Activated T-helper 1 cell treated with anti-CD3 and anti-CD28 coated beads, Interleukin-2, amount 50 U/mL, for 16 hours (primary cell): ENCODE results near the gene NCOA4.
A peak's percentile ranks its signal among the peaks of the same experiment; 100 is the strongest.
"Not testable (repeated sequence)": the region's sequence is repeated elsewhere in the genome, so short reads cannot be mapped to it uniquely, and the experiment has no call there.

Experiments used
- DNase-seq, 2 donors: peaks; one replicate each; pipeline ENCODE4 v3.0.0-alpha.2; 2020; ENCODE audit warnings: low read depth in 1 of 2, low spot score in 1 of 2

Gene NCOA4

DNA sequence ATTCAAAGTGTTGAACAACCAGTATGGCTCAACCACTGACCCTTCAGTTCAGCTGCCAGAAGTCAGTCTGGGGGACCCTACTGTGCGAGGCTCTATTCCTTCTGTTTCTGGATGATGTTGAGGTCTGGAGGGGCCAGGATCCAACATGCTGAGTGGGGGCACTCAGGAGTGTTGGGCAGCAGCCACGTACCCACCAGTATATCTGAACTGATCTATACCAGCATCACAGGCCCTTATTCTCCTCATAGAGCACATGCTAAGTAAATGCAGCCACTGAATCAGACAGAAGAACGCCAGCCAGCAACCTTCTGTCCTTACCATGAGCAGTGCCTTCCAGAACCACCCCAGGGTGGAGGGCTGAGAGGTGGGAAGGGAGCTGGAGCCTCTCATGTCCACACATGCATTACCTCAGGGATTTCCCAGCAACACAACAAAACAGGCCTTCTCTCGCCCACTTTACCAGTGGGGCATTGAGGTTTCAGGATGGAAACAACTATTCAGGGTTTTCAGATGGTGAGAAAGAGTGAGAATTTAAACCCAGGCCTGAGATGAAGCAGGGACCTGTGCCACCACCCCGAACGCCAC is 22.5 kb upstream of the NCOA4 start:
- DNase-seq, result no peak

- DNase-seq, result no peak
Measured at GRCh38 chr10:46052057-46052790, 21.8 kb upstream of the NCOA4 start.

DNA sequence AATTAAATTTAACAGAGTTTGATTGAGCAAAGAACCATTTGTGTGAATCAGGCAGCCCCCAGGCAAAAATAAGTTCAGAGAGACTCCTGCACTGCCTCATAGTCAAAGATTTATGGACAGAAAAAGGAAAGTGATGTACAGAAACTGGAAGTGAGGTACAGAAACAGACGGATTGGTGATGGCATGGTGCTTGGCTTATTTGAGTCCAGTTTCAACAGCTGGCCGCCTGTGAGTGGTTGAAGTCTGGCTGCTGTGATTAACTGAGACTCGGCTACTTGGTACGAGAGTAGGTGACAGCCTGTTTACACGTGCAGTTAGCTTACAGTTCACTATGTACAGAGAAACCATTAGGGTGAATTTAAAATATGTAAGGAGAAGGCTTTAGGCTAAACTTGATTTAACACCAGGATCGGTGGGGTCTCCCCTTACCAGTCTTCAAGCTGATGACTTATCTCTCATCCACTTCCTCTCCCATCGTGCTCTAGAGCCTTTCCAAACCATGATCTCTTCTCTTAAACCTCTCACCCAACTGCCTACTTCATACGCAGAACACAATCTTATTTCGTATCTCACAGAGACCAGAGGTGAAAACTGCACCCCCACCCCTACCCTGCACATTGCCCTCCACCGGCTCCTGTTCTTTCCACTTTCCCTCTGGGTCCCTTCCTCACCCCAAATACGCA is 20.7 kb upstream of the NCOA4 start:
- no peak for DNase-seq

DNA sequence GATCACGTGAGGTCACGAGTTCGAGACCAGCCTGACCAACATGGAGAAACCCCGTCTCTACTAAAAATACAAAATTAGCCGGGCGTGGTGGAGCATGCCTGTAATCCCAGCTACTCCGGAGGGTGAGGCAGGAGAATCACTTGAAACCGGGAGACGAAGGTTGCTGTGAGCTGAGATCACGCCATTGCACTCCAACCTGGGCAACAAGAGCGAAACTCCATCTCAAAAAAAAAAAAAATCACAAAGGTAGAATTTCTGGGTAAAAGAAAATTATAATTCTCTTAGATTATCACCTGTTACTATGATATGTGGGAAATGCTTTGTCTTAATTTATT is 19.0 kb upstream of the NCOA4 start:
- not testable (repeated sequence) for DNase-seq

DNA sequence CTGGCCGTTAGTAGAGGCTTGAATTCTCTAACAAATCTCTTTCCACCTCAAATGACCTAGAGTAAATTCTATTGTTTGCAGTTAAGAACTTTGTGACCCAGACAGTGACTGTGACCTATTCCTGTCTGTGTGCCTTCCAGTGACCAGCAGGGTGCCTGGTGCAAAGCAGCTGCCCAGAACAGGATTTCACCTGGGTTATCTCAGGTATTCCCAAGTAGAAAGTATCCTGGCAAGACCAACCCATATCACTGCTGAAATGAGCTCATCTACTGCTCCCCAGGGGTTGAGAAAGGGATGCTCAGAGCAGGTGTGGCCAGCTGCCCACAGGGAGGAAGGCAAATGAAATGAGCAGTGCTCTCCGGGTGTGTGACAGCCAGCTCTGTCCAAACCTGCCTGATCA is 17.7 kb upstream of the NCOA4 start:
- no peak for DNase-seq

GRCh38 chr10:46046261-46046660 is 15.8 kb upstream of the NCOA4 start, which contains the start of gene MSMB:
TSS of gene MSMB (minus strand) at chr10:46046269. CDS start at chr10:46046237, 32 bp downstream.
- DNase-seq, result no peak

GRCh38 chr10:46042527-46042926 is 12.1 kb upstream of the NCOA4 start:
- DNase-seq, result no peak

GRCh38 chr10:46040004-46040403 is 9.6 kb upstream of the NCOA4 start:
- no peak for DNase-seq

- DNase-seq, result no peak
Measured at GRCh38 chr10:46037107-46037825, 6.8 kb upstream of the NCOA4 start.

DNA sequence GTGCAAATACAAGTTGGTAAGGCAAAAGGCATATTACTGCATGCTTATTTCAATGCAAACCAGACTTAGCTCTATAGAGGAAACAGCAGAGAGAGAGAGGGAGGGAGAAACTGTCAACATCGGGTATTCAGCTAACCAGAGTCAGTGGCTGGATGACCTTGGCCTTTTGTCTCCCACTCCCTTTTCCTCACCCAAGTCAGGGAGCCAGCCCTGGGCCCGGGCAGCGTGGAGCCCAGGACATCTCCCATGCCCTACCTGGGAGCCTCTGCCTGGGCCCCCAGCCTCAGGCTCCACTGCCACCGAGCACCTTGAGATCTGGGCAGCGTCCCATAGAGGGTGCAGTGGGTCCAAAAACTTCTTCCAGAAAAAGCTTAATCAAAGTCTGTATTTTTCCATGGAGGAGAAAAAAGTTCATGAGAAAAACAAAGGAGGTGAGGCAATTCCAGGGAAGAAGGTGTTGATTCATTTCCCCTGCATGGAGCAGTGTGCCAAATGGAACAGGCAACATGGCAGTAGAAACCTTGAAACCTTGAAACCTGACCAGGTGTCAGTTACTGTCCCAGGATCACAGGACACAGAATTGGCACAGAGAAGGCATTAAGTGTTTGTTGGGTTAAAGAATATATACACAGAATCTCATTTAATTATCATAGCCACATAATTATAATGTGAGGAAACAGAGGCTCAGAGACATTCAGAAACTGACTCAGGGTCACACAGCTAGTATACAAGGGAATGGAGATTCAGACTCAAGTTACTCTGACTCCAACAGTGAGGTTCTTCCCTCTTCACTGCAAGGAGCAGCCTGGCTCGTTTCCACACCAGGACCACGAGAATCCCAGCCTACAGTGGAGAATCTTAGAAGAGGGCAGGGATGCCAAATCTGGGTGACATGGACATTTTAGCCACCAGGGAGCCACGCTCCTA is 5.8 kb upstream of the NCOA4 start:
- no peak for DNase-seq

DNA sequence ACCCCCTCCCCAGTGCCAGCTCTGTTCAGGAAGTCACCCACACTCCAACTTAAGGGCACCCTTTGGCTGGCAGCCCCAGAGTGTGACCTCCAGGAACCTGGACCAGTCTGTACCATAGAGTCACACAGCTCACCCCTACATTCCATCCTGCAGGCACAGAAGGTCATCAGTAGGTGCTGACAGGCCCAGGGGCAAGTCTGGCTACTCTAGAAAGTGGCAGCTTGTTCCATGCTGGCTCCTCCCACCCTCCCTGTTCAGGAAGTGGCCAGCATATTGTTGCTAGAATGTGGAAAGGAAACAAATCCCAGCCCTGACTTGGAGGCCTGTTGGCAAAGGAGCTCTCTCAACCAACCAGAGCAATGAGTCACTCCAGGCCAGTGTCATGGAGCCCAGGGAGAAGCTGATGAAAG is 3.2 kb upstream of the NCOA4 start:
- no peak for DNase-seq

DNA sequence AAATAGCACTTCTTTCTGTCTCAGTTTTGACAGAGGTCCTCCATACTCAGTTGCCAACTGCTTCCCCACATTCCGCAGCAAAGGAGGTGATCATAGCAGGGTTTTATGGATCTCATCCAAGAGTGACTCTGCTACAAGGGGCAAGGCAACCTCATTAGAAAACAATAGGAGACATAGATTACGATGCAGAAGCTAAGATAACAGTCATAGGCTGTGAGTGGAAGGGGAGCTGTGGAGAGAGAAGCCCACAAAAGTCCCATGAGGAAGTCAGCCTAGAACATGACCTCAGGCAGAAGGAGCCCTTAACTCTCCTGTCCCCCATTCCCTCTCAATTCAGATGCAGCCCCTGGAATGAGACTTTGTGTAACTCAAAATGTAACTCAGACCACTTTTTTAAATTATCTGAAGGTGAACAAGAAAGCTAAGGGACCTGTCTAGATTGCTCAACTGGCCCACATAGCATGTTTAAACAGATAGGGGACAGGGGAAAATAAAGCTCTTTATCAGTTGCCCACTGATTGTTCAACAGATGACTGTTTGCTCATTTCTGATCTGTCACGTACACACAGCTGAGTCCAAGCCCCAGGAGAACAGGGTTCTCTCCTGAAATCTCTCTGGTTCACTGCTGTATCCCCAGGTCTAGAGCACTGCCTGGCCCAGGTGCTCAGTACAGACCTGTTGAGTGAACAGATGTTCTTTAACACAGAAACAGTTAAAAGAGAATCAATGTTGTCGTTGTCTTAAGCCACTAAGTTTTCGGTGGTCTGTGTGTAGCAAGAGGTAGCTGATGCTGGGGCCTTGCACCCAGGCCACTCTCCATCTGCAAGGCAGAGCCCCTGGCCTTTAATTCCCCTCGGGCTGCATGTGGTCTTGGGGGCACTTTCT is 1.5 kb upstream of the NCOA4 start:
- no peak for DNase-seq

GRCh38 chr10:46029461-46030030 is 877 bp downstream of the NCOA4 start:
- no peak for DNase-seq

DNA sequence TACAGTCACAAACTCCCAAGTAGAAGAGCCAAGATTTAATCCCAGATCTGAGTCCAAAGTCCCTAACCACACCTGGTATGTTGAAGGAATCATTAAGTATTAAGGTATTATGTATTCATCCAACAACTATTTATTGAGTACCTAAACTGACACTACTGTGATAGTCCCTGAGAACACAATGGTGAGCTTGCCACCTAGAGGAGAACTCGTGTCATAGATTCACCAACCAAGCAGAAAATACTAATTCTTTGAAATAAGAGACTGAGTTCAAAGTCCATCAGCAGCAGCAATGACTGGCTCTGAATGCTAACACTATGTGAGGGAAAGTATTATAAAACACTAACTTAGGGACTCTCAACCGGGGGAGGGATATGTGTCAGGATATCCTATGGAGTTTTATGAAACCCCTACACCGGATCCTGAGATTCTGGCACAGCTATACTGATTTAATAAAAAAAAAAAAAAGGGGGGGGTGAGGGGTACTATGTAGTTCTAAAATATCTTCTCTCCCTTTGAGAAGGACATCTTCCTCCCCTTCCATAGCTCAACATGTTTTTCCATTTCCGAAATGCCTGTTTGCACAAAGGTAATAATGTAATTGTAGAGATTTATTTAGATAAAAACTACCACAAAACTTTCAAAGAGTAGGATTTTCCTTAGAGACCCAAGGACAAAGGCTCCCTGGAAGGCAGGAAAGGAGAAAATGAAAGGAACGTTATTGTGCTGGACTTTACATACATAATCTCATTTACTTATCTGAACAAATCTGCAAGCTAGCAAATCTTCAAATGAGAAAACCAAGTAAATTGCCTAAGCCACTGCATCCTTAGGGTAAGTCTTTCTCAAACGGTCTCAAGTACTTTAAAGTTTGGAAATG is 1.6 kb downstream of the NCOA4 start:
- DNase-seq, result no peak

- no peak for DNase-seq
Measured at GRCh38 chr10:46026106-46026505, 4.3 kb downstream of the NCOA4 start.

DNA sequence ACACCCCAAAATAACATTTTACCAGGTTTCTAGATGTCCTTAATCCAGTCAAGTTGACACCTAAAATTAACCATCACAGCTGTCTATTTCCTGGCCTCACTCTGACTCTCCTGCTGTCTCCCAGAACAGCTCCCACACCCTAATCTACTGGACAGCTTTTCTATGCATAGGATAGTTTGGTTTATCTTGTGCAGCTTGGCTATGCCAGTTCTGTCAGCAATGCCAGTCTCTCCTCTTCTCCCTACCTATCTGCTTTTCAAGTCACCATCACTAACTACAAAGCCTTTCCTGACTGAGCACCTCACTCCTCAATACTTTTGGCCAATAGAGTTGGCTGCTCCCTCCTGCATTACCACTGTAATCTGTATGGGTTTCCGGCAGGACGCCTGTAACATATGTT is 5.0 kb downstream of the NCOA4 start:
- DNase-seq, result no peak

- DNase-seq, result no peak
Measured at GRCh38 chr10:46024948-46025347, 5.5 kb downstream of the NCOA4 start.

DNA sequence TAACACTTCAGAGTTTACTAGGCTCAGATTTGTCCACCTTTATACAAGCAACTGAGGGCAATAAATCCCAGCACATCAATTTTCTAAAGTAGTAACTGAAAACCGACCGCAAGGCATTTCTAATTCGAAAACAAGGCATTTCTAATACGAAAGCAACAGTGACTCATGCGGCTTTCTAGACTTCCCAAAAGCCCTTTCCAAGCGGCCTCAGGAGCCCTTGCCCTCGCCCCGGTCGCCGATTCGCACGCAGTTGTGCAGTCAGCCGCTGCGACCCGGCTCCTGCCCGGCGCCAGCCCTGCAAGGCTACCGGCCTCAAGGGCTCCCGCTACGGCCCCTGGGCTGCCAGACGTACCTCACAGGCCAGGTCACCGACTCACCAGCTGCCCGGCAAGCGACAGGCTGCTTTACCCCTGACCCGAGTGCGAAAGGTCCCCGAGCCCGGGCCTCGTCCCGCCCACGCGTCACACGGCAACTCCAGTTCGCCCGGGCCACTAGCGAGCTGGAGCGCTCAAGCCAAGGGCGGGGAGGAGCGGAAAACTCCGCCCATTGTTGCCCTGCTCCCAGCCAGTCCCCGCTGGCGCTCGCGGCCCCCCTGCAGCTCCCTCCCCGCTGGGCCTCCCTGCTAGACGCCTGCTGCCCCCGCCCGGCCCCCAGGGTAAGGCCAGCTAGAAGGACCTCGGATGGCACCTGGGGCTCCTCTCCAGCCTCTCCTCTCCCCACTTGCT is 7.3 kb downstream of the NCOA4 start:
- peak; percentile 55 to 69 for DNase-seq
